Measurements from ENCODE around the gene MAPKAPK2. TPM values are rescaled to one million over a fixed set of nuclear protein-coding genes. Genes with fewer than 3 reads are reported as not detected.

MAPKAPK2 gene
- total and polyA plus RNA-seq, 2 experiments from 2014 or later, result 12.8 to 39.4 TPM

GRCh38 chr1:206706298-206706791 is 21.6 kb downstream of the MAPKAPK2 start:
- Histone ChIP-seq H3K4me1 (ENCODE audit: insufficient read depth) (peaks cover 52% of the 10 kb centered on the region), H3K79me2 (peaks cover 100% of the 10 kb centered on the region), H3K4me2 (peak overlapping the region; percentile 10), H3K9me2 (replicated peaks; ENCODE audit: insufficient read depth) (no peaks in the 10 kb centered on the region), H3K27me3 (no peaks in the 10 kb centered on the region), H3K27ac (no peak overlapping the region), H3K4me3 (no peak overlapping the region), H3K36me3 (replicated peaks; ENCODE audit: insufficient read depth, low read depth) (no peaks in the 10 kb centered on the region), H4K20me1 (ENCODE audit: insufficient read depth, poor library complexity, severe bottlenecking) (peaks cover 99% of the 10 kb centered on the region), H2AFZ (no peak overlapping the region), H3K9me3 (ENCODE audit: low read depth) (no peaks in the 10 kb centered on the region)
- no peak for TF ChIP-seq EZH2phosphoT487 (IDR thresholded peaks at IDR 0.05; ENCODE audit: low read depth, severe bottlenecking, unreplicated experiment)
- TF ChIP-seq, protein P1, sequence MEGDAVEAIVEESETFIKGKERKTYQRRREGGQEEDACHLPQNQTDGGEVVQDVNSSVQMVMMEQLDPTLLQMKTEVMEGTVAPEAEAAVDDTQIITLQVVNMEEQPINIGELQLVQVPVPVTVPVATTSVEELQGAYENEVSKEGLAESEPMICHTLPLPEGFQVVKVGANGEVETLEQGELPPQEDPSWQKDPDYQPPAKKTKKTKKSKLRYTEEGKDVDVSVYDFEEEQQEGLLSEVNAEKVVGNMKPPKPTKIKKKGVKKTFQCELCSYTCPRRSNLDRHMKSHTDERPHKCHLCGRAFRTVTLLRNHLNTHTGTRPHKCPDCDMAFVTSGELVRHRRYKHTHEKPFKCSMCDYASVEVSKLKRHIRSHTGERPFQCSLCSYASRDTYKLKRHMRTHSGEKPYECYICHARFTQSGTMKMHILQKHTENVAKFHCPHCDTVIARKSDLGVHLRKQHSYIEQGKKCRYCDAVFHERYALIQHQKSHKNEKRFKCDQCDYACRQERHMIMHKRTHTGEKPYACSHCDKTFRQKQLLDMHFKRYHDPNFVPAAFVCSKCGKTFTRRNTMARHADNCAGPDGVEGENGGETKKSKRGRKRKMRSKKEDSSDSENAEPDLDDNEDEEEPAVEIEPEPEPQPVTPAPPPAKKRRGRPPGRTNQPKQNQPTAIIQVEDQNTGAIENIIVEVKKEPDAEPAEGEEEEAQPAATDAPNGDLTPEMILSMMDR (IDR thresholded peaks at IDR 0.05; ENCODE audit: poor library complexity), result no peak
- no peak for TF ChIP-seq EZH2 (IDR thresholded peaks at IDR 0.05; ENCODE audit: borderline replicate concordance)
- WGBS (ENCODE audit: low lambda C conversion rate, missing lambda C conversion rate), result 64% methylated on average over 11 of the region's 11 CpGs
- peak; percentile 40 for DNase-seq (ENCODE audit: low spot score)

GRCh38 chr1:206706806-206707366 is 22.2 kb downstream of the MAPKAPK2 start:
- no peak for DNase-seq (ENCODE audit: low spot score)
- WGBS (ENCODE audit: low lambda C conversion rate, missing lambda C conversion rate), result 91% methylated on average over 8 of the region's 8 CpGs
- no peak overlapping the region for H2AFZ ChIP-seq
- no peak overlapping the region for H3K4me2 ChIP-seq
- peaks cover 52% of the 10 kb centered on the region for H3K4me1 ChIP-seq (ENCODE audit: insufficient read depth)
- no peak overlapping the region for H3K4me3 ChIP-seq
- TF ChIP-seq EZH2 (IDR thresholded peaks at IDR 0.05; ENCODE audit: borderline replicate concordance) (no peak), EZH2phosphoT487 (IDR thresholded peaks at IDR 0.05; ENCODE audit: low read depth, severe bottlenecking, unreplicated experiment) (no peak)
- TF ChIP-seq, protein P1 (IDR thresholded peaks at IDR 0.05; ENCODE audit: poor library complexity), result no peak
- H3K9me2 ChIP-seq (replicated peaks; ENCODE audit: insufficient read depth), result no peaks in the 10 kb centered on the region
- no peaks in the 10 kb centered on the region for H3K9me3 ChIP-seq (ENCODE audit: low read depth)
- no peak overlapping the region for H3K27ac ChIP-seq
- H3K79me2 ChIP-seq, result peaks cover 100% of the 10 kb centered on the region
- peaks cover 98% of the 10 kb centered on the region for H4K20me1 ChIP-seq (ENCODE audit: insufficient read depth, poor library complexity, severe bottlenecking)
- no peaks in the 10 kb centered on the region for H3K27me3 ChIP-seq
- no peaks in the 10 kb centered on the region for H3K36me3 ChIP-seq (replicated peaks; ENCODE audit: insufficient read depth, low read depth)

- peaks cover 52% of the 10 kb centered on the region for H3K4me1 ChIP-seq (ENCODE audit: insufficient read depth)
- H4K20me1 ChIP-seq (ENCODE audit: insufficient read depth, poor library complexity, severe bottlenecking), result peaks cover 92% of the 10 kb centered on the region
Observed at GRCh38 chr1:206708058-206708457, 23.4 kb downstream of the MAPKAPK2 start.

More at GRCh38 chr1:206708058-206708457, 23.4 kb downstream of the MAPKAPK2 start:
- Histone ChIP-seq H3K27me3 (no peaks in the 10 kb centered on the region), H3K27ac (no peak overlapping the region), H3K9me2 (replicated peaks; ENCODE audit: insufficient read depth) (no peaks in the 10 kb centered on the region), H3K4me3 (no peak overlapping the region), H2AFZ (no peak overlapping the region), H3K36me3 (replicated peaks; ENCODE audit: insufficient read depth, low read depth) (no peaks in the 10 kb centered on the region), H3K4me2 (no peak overlapping the region), H3K79me2 (peaks cover 100% of the 10 kb centered on the region), H3K9me3 (ENCODE audit: low read depth) (no peaks in the 10 kb centered on the region)
- TF ChIP-seq, protein P1 (IDR thresholded peaks at IDR 0.05; ENCODE audit: poor library complexity), result no peak
- TF ChIP-seq EZH2 (IDR thresholded peaks at IDR 0.05; ENCODE audit: borderline replicate concordance) (no peak), EZH2phosphoT487 (IDR thresholded peaks at IDR 0.05; ENCODE audit: low read depth, severe bottlenecking, unreplicated experiment) (no peak)
- 71% methylated on average over 2 of the region's 2 CpGs for WGBS (ENCODE audit: low lambda C conversion rate, missing lambda C conversion rate)
- no peak for DNase-seq (ENCODE audit: low spot score)

Data from hepatocyte (in vitro differentiated cells).